H1 (cell line): ENCODE results near the gene CADM1.

Source experiments
- CTCF ChIP-seq, 3 experiments: IDR thresholded peaks; 1 replicate in 2 of 3; 2 replicates in 1 of 3; pipeline versions ENCODE4 v1.5.1 to v1.6.1; 2011; ENCODE audit warnings: low read length in 3 of 3, mild to moderate bottlenecking in 3 of 3, inconsistent platforms in 2 of 3, low read depth in 1 of 3, moderate library complexity in 1 of 3; ENCODE audit not compliant: insufficient read depth in 1 of 3; ENCODE audit errors: control extremely low read depth in 1 of 3
- RNF2 ChIP-seq: fragments of 200-900, 300-1000 bp; sonication (generic); IDR thresholded peaks from 2 replicates; pipeline ENCODE4 v1.7.1; 2016; ENCODE audit warnings: borderline replicate concordance, low read depth, mild to moderate bottlenecking, antibody characterized with exemption, low read length; ENCODE audit not compliant: poor library complexity, severe bottlenecking; ENCODE audit errors: missing control alignments
- TAF1 ChIP-seq: IDR thresholded peaks from 2 replicates; pipeline ENCODE4 v1.6.1; 2011; ENCODE audit warnings: mild to moderate bottlenecking, low read depth, low read length

- TF ChIP-seq TAF1 = no peak
- TF ChIP-seq CTCF (IDR thresholded peaks at IDR 0.05; ENCODE audit: control extremely low read depth in 1 of 3, insufficient read depth in 1 of 3, low read depth in 1 of 3, low read length in 3 of 3) = no peak
- no peak for TF ChIP-seq RNF2
Measured at GRCh38 chr11:115190196-115190595, 314.0 kb downstream of the CADM1 start.
